ENCODE measurements around the gene CYTIP.

The CYTIP gene

DNA sequence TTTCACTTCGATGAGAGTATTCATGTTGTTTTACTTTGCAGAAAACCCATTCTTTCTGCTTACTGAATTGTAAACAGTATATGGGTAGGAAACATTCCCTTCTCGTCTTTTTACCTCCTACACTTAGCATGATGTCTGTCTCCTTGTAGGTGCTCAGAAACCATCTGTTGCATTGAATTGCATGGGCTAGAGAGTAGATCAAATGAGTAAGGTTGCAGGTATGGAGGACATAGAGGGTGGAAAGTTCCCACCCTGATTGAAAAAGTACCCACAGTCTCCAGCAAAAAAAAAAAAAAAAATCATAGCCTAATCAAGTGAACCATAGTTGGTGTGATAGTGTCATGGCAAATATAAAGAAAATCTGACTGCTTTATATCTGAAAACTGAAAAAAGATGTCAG is 1.7 kb downstream of the CYTIP start:
- Mint-ChIP-seq H3K4me1 (peaks cover 44% of the 10 kb centered on the region), H3K27ac (no peak overlapping the region), H3K9me3 (no peaks in the 10 kb centered on the region), H3K36me3 (ENCODE audit: low read depth) (no peaks in the 10 kb centered on the region), H3K27me3 (ENCODE audit: low read depth) (peaks cover 8% of the 10 kb centered on the region), H3K4me3 (no peak overlapping the region)
- TF ChIP-seq, protein P1, sequence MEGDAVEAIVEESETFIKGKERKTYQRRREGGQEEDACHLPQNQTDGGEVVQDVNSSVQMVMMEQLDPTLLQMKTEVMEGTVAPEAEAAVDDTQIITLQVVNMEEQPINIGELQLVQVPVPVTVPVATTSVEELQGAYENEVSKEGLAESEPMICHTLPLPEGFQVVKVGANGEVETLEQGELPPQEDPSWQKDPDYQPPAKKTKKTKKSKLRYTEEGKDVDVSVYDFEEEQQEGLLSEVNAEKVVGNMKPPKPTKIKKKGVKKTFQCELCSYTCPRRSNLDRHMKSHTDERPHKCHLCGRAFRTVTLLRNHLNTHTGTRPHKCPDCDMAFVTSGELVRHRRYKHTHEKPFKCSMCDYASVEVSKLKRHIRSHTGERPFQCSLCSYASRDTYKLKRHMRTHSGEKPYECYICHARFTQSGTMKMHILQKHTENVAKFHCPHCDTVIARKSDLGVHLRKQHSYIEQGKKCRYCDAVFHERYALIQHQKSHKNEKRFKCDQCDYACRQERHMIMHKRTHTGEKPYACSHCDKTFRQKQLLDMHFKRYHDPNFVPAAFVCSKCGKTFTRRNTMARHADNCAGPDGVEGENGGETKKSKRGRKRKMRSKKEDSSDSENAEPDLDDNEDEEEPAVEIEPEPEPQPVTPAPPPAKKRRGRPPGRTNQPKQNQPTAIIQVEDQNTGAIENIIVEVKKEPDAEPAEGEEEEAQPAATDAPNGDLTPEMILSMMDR (IDR thresholded peaks at IDR 0.05; ENCODE audit: unreplicated experiment in 3 of 3) = no peak

DNA sequence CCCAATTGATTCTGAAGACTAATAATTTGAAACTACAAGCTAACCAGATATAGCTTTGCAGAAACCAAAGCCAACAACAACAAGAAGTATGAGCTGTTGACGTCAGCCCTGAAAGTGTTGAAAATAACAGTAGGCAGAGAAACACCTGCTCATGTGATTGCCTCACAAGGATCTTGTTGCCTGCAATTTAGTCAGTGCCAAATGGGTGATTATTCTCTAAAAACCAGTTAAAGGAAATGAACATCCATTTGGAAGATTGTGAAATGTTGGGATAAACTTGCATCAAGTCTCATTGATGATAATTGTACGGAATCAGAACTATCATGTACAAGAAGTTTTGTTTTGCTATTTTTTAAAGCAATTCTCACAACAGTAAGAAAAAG is 2.8 kb downstream of the CYTIP start:
- Mint-ChIP-seq H3K27me3 (ENCODE audit: low read depth) (peaks cover 4% of the 10 kb centered on the region), H3K9me3 (no peaks in the 10 kb centered on the region), H3K4me1 (peaks cover 44% of the 10 kb centered on the region), H3K4me3 (no peak overlapping the region), H3K27ac (peak overlapping the region in 1 of 3 experiments; percentile 77), H3K36me3 (ENCODE audit: low read depth) (no peaks in the 10 kb centered on the region)
- TF ChIP-seq, protein P1 (IDR thresholded peaks at IDR 0.05; ENCODE audit: unreplicated experiment in 3 of 3) = no peak

DNA sequence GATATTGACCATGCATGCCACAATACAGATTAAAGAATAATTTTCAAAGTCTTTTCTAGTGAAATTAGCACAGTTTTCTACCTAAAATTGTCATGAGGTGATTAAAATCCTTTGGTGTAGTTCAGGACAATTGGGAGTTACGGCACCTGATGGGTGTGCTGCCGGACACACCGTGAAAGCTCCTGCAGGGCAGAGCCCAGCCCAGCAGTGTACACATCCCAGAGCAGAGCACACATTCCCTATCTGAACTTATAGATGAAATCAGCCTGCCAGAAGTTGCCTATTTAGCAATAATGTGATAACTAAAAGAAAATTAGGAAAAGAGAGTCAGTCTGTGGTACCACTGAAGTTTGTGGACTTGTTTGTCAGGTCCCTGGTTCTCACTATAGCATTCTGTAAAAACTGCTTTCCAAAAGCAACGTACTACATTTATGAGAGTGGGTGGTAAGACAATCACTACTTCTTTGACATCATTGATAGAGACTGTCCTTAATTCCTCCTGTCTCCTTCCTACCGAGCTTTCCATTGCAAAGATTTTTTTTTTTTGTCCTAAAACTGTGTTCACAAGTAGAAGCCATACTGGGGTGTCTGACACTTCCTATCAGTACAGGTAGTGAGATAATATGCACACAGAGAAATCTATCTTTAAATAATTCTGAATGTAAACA is 3.4 kb downstream of the CYTIP start:
- H3K9me3 Mint-ChIP-seq = no peaks in the 10 kb centered on the region
- peak overlapping the region in 1 of 3 experiments; percentile 77 for H3K27ac Mint-ChIP-seq
- H3K36me3 Mint-ChIP-seq (ENCODE audit: low read depth) = no peaks in the 10 kb centered on the region
- peaks cover 4% of the 10 kb centered on the region for H3K27me3 Mint-ChIP-seq (ENCODE audit: low read depth)
- H3K4me1 Mint-ChIP-seq = peaks cover 45% of the 10 kb centered on the region
- TF ChIP-seq, protein P1 (IDR thresholded peaks at IDR 0.05; ENCODE audit: unreplicated experiment in 3 of 3) = no peak
- H3K4me3 Mint-ChIP-seq = no peak overlapping the region

DNA sequence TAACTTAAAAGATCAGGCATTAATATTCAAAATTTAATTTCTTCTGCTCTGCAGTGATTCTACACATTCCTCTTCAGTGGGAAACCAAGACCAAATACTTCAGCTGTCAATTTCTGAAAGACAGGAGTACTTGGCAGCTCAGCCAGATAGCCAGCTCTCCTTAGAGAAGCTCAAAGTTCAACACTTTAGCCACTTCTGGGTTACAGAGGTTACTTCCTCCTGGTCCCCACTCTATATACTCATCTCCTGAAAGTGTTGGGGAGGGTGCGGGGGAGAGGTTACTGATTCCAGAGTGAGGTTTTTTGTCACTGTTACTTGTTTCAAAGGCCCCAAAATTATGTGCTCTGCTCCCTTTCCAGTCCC is 4.1 kb downstream of the CYTIP start:
- TF ChIP-seq, protein P1 (IDR thresholded peaks at IDR 0.05; ENCODE audit: unreplicated experiment in 3 of 3) = no peak
- no peaks in the 10 kb centered on the region for H3K9me3 Mint-ChIP-seq
- peak overlapping the region; percentile 77 to 92 (median 81) for H3K27ac Mint-ChIP-seq
- H3K4me1 Mint-ChIP-seq = peaks cover 53% of the 10 kb centered on the region
- H3K36me3 Mint-ChIP-seq (ENCODE audit: low read depth) = no peaks in the 10 kb centered on the region
- peaks cover 4% of the 10 kb centered on the region for H3K27me3 Mint-ChIP-seq (ENCODE audit: low read depth)
- H3K4me3 Mint-ChIP-seq = peak overlapping the region in 1 of 3 experiments; percentile 5

DNA sequence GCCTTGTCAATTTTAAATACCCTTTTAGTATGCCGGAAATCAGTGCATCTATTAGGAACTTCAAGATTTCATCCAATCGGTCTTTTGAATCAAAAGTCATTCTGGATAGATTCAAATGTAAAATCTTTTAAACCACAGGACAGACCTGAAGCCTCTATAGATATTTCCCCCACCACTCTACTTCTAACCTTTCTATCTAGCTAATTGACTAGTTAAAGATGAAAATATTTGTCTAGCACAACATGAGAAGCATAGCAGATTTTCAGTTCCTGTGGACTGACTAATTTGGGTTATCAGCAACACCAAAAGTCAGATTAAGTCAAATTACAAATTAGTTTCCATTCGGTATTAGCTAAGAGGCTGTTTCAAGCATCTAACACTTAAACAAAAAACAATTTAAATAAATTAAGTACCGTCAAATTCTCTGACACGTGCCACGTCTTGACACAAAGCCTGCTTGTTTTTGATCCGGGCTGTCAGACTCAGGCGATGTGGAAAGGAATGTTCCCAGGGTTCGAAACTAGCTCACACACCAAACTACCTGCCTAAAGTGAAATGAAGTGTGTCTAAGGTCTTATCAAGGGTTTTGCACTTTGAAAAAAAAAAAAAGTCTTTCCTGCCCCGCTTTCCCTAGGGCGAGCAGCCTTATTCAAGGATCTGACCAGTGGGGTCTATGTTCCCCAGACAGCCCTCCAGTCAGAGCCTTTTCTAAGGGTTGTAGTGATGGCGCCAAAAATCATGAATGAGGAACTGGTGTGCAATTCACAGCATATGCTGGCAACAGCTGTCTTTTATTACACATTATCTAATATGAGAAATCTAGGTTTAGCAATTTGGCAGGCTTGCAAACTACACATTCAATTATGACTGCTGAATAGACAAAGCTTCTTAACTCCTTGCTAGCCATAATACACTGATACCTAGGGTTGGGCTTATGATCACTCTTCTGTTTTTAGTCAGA is 4.7 kb downstream of the CYTIP start:
- Mint-ChIP-seq H3K4me3 (peak overlapping the region in 2 of 3 experiments; percentile 5 to 37), H3K27me3 (ENCODE audit: low read depth) (peaks cover 4% of the 10 kb centered on the region), H3K27ac (peak overlapping the region; percentile 77 to 92 (median 81)), H3K9me3 (no peaks in the 10 kb centered on the region), H3K36me3 (ENCODE audit: low read depth) (no peaks in the 10 kb centered on the region), H3K4me1 (peaks cover 59% of the 10 kb centered on the region)
- TF ChIP-seq, protein P1 (IDR thresholded peaks at IDR 0.05; ENCODE audit: unreplicated experiment in 3 of 3) = no peak
